ENCODE data around the gene GCFC2.

GRCh38 chr2:75698918-75699317 lies 11.8 kb downstream of the GCFC2 start:
- no peak for TF ChIP-seq TP53 (CRISPR knock-in tag; IDR thresholded peaks at IDR 0.05)
- TF ChIP-seq CTCF (IDR thresholded peaks at IDR 0.05), result no peak
- no peak for TF ChIP-seq SREBF2 (IDR thresholded peaks at IDR 0.05)
- TF ChIP-seq, protein P1, sequence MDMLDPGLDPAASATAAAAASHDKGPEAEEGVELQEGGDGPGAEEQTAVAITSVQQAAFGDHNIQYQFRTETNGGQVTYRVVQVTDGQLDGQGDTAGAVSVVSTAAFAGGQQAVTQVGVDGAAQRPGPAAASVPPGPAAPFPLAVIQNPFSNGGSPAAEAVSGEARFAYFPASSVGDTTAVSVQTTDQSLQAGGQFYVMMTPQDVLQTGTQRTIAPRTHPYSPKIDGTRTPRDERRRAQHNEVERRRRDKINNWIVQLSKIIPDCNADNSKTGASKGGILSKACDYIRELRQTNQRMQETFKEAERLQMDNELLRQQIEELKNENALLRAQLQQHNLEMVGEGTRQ (IDR thresholded peaks at IDR 0.05), result no peak

Measured in A549 (cell line).